Upper lobe of left lung (tissue), 4 donors: ENCODE measurements around the gene MTMR12.

Source experiments
- CTCF ChIP-seq, 6 experiments: fragments of 450-650 bp in 4 of 6; fragments of 200-600 bp in 2 of 6; sonication (generic) in 2 of 6; IDR thresholded peaks; one replicate each; pipeline ENCODE4 v1.5.1; 2016 to 2019; ENCODE audit warnings: antibody characterized with exemption in 6 of 6
- EP300 ChIP-seq, 4 donors: sonication (generic); formaldehyde crosslinking; IDR thresholded peaks; one replicate each; pipeline ENCODE4 v1.5.1; 2017; ENCODE audit warnings: antibody characterized with exemption in 4 of 4, control low read depth in 2 of 4
- POLR2A ChIP-seq, 4 donors: fragments of 450-650 bp; IDR thresholded peaks; one replicate each; pipeline ENCODE4 v1.5.1; 2016 to 2017; ENCODE audit warnings: antibody characterized with exemption in 4 of 4, mild to moderate bottlenecking in 2 of 4

DNA sequence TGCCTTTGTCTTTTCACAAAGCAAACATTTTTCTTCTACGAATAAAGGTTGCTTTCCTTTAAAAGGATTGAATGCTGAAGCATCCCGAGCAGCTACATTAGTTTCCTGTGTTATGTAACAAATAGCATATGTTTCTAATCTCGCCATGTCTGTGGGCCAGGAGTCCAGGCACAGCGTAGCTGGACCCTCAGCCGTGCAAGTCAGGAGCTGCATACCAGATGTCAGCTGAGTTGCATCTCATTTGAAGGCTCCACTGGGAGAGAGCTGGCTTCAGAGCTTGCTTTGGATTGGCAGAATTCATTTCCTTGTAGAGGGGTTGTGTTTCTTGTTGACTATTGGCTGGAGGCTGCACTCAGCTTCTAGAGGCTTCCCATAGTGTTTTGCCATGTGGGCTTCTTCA lies 122.6 kb downstream of the MTMR12 start:
- TF ChIP-seq POLR2A (IDR thresholded peaks at IDR 0.05) (no peak), CTCF (IDR thresholded peaks at IDR 0.05) (no peak), EP300 (IDR thresholded peaks at IDR 0.05) (no peak)
